Sigmoid colon (tissue), 4 donors: Measurements from ENCODE around the gene SAC3D1.

Experiments
- CTCF ChIP-seq, 4 experiments: fragments of 450-650 bp in 3 of 4; fragments of 200-600 bp in 1 of 4; IDR thresholded peaks; one replicate each; pipeline ENCODE4 v1.5.1; 2016 to 2019; ENCODE audit warnings: antibody characterized with exemption in 4 of 4, mild to moderate bottlenecking in 3 of 4, moderate library complexity in 2 of 4
- EP300 ChIP-seq, 4 donors: sonication (generic); formaldehyde crosslinking; IDR thresholded peaks; one replicate each; pipeline ENCODE4 v1.6.1; 2017; ENCODE audit warnings: antibody characterized with exemption in 4 of 4
- POLR2A ChIP-seq, 2 donors: fragments of 450-650 bp; IDR thresholded peaks; one replicate each; pipeline ENCODE4 v1.6.1; 2016; ENCODE audit warnings: antibody characterized with exemption in 2 of 2, mild to moderate bottlenecking in 2 of 2, moderate library complexity in 2 of 2
- POLR2AphosphoS5 ChIP-seq, 4 donors: sonication (generic); formaldehyde crosslinking; IDR thresholded peaks; one replicate each; pipeline ENCODE4 v1.6.1; 2017; ENCODE audit warnings: antibody characterized with exemption in 4 of 4

DNA sequence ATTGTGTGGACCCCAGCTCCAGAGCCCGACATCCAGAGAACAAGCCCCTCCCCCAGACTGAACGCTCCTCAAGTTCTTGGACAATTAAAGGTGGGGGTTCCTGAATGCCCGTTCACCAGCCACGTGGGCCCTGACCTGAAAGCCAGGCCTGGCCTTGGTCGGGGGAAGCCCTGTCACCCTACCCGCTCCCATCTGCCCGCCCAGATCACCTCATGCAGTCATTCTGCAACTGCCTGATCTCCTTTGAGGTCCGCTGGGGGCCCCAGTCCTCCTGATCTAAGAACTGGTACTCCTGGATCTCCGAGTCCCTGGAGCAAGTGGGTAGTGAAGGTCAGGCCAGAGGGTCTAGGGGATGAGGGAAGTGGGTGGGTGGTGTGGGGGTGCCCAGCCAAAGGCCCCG is 26.4 kb downstream of the SAC3D1 start:
- TF ChIP-seq CTCF (IDR thresholded peaks at IDR 0.05) (no peak), EP300 (IDR thresholded peaks at IDR 0.05) (no peak), POLR2A (IDR thresholded peaks at IDR 0.05) (no peak), POLR2AphosphoS5 (IDR thresholded peaks at IDR 0.05) (no peak)
